ENCODE data around the gene WRAP53. TPM values are rescaled to one million over a fixed set of nuclear protein-coding genes. Genes with fewer than 3 reads are reported as not detected.
A peak's percentile ranks its signal among the peaks of the same experiment; 100 is the strongest.

The WRAP53 gene
- total RNA-seq, 3 donors from 2014 or later: 5.1 to 9.9 (median 5.8) TPM

DNA sequence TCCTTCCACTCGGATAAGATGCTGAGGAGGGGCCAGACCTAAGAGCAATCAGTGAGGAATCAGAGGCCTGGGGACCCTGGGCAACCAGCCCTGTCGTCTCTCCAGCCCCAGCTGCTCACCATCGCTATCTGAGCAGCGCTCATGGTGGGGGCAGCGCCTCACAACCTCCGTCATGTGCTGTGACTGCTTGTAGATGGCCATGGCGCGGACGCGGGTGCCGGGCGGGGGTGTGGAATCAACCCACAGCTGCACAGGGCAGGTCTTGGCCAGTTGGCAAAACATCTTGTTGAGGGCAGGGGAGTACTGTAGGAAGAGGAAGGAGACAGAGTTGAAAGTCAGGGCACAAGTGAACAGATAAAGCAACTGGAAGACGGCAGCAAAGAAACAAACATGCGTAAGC is 13.3 kb upstream of the WRAP53 start:
- H3K36me3 ChIP-seq (ENCODE audit: low read depth): peaks cover 14% of the 10 kb centered on the region
- H3K4me1 ChIP-seq (ENCODE audit: low read depth): no peaks in the 10 kb centered on the region
- peaks cover 9% of the 10 kb centered on the region for H3K9me3 ChIP-seq
- ATAC-seq (no peak), DNase-seq (no peak)
- intact Hi-C loops (cut with DNase I, micrococcal nuclease): no loop called here
- H3K4me3 ChIP-seq: no peak overlapping the region
- TF ChIP-seq CTCF (IDR thresholded peaks at IDR 0.05): no peak

DNA sequence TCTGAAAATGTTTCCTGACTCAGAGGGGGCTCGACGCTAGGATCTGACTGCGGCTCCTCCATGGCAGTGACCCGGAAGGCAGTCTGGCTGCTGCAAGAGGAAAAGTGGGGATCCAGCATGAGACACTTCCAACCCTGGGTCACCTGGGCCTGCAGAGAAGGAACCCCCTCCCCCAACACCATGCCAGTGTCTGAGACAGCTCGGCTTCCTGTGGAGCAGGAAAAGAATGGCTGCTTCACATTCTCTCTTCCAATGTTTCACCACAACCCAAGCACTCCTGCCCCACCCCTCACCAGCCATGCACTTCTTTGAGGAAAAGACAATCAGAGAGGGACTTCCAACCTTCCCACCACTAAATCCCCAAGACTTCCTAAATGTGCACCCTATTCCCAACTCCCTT is 11.7 kb upstream of the WRAP53 start:
- Histone ChIP-seq H3K4me1 (ENCODE audit: low read depth) (no peaks in the 10 kb centered on the region), H3K9me3 (peaks cover 9% of the 10 kb centered on the region), H3K4me3 (no peak overlapping the region), H3K36me3 (ENCODE audit: low read depth) (peaks cover 14% of the 10 kb centered on the region)
- intact Hi-C loops (cut with DNase I, micrococcal nuclease): no loop called here
- DNase-seq (no peak), ATAC-seq (no peak)
- no peak for TF ChIP-seq CTCF (IDR thresholded peaks at IDR 0.05)

DNA sequence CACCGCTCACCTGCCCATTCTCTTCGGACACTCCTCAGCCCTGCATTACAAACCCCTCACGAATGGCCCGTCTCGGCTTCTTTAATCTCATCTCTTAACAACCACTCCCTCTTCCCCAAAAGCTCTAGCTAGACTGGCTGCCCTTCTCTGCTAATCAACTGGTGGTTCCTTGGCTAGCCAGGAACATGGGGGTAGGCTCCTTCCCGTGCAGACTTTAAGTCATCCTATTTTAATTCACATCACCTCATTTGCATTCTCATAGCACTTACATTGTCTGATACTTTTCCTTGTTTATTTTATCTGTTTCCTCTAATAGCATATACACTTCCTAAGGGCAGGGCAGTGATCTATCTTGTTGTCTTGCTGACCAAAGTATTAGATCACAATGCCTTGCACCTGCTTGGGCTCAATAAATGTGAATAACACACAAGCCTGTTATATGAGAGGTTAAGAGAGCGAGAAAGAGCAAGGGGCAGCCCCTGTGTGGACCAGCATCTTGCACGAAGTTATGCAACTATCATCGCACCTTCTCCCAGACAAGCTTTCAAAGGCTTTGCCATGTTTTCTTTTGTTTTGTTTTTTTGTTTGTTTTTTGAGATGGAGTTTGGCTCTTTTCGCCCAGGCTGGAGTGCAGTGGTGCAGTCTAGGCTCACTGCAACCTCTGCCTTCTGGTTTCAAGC is 10.7 kb upstream of the WRAP53 start:
- intact Hi-C loops (cut with DNase I, micrococcal nuclease): no loop called here
- DNase-seq (no peak), ATAC-seq (no peak)
- Histone ChIP-seq H3K4me3 (no peak overlapping the region), H3K9me3 (peaks cover 9% of the 10 kb centered on the region), H3K36me3 (ENCODE audit: low read depth) (peaks cover 14% of the 10 kb centered on the region), H3K4me1 (ENCODE audit: low read depth) (no peaks in the 10 kb centered on the region)
- TF ChIP-seq CTCF (IDR thresholded peaks at IDR 0.05): no peak

- Histone ChIP-seq H3K4me1 (ENCODE audit: low read depth) (peaks cover 23% of the 10 kb centered on the region), H3K4me3 (peak overlapping the region; percentile 18), H3K36me3 (ENCODE audit: low read depth) (no peaks in the 10 kb centered on the region), H3K9me3 (no peaks in the 10 kb centered on the region)
- intact Hi-C loops (cut with DNase I, micrococcal nuclease): loop anchor here in 1 of 2 donors (10.0 kb wide), 1 partner anchor 50 kb away; the partner anchor contains the start of gene SHBG
- no peak for DNase-seq
- no peak for ATAC-seq
- no peak for TF ChIP-seq CTCF (IDR thresholded peaks at IDR 0.05)
Observed at GRCh38 chr17:7684851-7685532, 3.3 kb upstream of the WRAP53 start.

GRCh38 chr17:7685533-7686221 is 2.6 kb upstream of the WRAP53 start:
- no peaks in the 10 kb centered on the region for H3K36me3 ChIP-seq (ENCODE audit: low read depth)
- intact Hi-C loops (cut with DNase I, micrococcal nuclease): loop anchor here in 1 of 2 donors (10.0 kb wide), 1 partner anchor 51 kb away; the partner anchor contains the start of gene SHBG
- H3K4me1 ChIP-seq (ENCODE audit: low read depth): peaks cover 23% of the 10 kb centered on the region
- no peak for TF ChIP-seq CTCF (IDR thresholded peaks at IDR 0.05)
- DNase-seq (peak; percentile 93 to 97 (median 95)), ATAC-seq (peak; percentile 84)
- H3K4me3 ChIP-seq: peak overlapping the region; percentile 72
- H3K9me3 ChIP-seq: no peaks in the 10 kb centered on the region

Measured in mucosa of descending colon (tissue), 3 donors.